Iris pigment epithelial cell (primary cell): ENCODE results near the gene SMAD7.

Experiments
- DNase-seq: peaks from one replicate; pipeline ENCODE4 v3.0.0-alpha.2; 2011; ENCODE audit warnings: low read depth

SMAD7 gene

DNA sequence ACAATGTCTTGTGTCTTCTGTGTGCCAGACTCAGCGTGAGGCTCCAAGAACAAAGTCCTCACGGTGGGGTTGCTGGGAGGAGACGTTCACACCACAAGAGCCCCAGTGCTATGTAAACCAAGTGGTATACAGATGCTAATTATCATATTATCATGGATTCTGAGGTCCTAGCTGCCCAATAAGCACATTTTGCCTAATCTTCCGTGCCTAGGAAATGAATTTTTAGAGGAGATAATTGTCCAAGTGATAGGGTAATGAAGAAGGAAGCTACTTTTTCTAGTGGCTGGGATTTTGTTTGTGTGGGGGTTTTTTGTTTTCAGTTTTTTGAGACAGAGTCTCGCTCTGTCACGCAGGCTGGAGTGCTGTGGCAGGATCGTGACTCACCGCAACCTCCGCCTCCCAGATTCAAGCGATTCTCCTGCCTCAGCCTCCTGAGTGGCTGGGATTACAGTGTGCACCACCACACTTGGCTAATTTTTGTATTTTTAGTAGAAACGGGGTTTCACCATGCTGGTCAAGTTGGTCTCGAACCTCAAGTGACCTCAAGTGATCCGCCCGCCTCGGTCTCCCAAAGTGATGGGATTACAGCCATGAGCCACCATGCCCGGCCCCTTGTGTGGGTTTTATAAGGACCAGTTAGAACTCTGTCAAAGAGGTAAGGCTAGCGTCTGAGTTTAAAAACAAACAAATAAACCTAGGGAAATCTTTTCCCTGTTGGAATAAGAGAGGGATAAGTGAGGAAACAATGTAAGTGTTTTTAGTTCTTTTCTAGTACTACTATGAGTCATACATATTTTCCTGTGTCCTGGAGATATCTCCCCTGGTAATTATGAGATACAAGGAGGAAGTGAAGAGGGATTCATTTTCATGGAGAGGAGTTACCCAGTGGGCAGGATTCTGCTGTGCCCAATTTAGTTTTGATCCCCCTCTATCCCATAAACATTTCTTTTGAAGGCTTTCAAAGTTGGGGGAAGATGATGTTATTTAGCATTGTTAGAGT, 9.5 kb upstream of the SMAD7 start:
- no peak for DNase-seq

GRCh38 chr18:48959551-48959920, 8.8 kb upstream of the SMAD7 start:
- no peak for DNase-seq

GRCh38 chr18:48958951-48959350, 8.2 kb upstream of the SMAD7 start:
- no peak for DNase-seq

GRCh38 chr18:48957616-48958015, 6.9 kb upstream of the SMAD7 start:
- DNase-seq: no peak

DNA sequence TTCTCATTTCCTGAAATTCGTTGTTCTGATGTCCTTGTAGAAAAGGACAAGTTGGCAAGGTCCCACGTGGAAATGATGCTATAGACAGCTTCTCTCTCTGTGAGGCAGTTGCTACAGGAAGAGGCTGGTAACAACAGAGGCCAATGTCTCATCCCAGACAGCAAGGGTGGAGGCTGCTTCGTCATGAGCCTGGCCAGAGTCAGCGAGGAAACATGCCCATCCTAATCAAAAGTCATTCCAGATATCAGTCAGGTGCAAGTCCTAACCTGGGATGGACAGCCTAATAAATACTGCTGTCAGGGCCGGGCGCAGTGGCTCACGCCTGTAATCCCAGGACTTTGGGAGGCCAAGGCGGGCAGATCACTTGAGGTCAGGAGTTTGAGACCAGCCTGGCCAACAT, 6.4 kb upstream of the SMAD7 start:
- no peak for DNase-seq

- DNase-seq: peak; percentile 86
These were observed 5.6 kb upstream of the SMAD7 start for GRCh38 chr18:48956356-48956755.

GRCh38 chr18:48955830-48956261, 5.1 kb upstream of the SMAD7 start:
- peak; percentile 84 for DNase-seq

DNA sequence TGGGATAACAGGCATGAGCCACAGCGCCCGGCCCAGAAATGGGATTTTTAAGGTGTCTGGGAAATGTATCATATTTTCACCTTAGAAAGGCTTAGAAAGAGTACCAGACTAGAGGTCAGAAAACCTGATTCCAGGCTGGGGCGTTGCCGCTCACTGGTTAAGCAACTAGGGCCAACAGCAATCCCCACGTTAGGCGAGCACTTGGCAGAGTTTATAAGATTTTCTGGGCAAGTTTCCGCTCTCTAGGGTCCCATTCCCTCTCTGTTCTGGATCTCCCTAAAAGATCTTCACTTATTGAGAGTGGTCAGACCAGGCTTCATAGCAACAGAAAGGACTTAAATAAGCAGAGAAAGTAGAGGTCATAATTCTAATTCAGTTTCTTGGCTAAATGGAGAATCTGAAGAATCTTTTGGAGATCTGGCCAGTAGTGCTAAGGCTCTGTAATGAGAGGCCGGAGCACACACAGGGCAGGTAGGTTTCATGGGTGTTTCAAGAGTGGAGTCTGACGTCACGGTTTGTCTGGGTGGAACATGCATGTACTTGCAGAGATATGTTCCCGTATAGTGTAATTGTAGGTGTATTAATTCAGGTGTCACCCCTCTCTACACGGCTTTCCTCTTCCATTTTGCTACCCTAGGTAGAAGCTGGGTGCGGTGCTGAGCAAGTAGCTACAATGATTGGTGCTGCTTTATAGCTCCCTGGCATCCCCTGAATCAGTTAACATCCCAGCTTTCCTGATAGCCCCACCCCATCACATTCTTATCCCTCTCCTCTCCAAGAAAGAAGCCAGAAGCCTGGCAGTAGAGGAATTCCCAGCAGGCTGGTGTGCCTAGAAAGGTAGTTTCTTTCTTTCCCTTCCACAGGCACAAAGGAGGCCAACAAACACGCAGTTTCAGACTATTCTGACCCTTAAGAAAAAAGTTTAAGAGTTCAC, 4.4 kb upstream of the SMAD7 start:
- DNase-seq: no peak

GRCh38 chr18:48953104-48953706, 2.4 kb upstream of the SMAD7 start:
- DNase-seq: no peak

DNA sequence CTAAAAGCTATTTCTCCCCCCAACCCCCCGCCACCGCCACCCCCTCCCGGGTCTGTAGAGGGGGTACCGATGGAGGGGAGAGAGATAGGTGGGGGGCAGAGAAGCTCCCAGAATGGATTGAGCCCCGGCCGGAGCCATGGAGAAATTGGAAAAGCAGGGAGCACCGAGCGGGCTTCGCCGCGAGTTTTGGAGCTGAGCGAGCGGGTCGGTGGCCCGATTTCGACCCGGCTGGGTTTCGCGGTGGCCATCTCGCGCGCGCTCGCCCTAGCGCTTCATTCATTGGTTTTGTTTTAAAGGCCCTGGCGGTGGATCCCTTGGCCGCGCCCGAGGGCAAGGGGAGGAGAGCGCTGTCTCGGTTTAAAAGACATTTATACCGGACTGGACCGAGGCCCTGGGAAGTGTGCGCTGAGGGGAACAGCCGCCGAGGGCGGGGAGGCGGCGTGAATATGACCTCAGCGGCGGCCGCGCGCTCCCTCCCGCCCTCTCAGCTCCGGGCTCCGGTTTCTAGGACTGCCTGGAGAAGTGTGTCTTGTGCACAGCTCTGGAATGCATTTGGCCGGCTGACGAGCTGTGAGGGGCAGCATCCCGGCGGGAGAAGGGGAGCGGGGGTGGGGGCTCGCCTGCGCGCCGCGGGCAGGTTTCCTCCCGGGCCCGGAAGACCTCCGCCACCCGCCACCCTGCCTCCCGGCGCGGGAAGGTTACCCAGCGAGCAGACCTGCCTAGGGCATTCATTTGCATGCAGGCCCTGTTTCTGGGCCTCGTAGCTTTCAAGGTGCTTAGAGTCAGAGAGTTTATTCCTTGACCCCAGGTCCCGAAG, 1.7 kb upstream of the SMAD7 start:
- peak; percentile 87 for DNase-seq

DNA sequence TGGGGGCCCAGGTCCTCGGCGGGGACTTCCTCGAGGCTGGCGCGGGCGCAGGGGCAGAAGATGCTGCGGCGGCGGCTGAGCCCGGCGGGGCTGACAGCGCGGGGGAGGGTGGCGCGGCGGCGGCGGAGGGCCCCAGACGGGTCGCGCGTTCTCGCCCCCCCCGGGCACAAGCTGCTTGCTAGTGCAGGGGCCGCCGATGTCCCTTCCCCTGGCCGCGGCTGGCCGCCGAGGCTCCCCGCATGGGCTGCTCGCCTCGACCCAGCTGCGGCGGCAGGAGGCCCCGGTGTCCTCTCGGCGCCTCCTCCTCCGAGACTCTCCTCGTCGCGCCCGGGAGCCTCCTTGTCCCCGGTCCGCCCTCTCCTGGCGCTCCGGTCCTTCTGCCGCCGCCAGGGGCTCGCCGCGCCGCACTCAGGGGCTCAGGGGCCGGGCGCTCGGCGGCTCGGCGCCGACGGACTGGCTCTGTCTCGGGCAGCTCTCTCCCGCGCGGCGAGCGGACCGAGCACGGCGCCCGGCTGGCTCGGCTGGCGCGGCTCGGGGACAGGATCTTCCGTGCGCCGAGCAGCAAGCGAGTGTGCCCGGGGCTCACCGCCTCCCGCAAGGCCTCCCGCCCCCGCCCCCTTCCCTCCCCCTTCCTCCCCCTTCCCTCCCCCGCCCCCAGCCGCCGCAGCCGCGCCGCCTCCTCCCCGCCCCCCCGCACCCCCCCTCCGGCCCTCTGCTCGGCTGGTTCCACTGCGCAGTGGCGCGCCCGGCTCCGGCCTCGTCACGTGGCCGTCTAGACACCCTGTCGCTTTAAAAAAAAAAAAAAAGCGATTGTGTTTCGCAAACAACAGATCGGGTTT, 902 bp upstream of the SMAD7 start:
- peak; percentile 88 for DNase-seq

- DNase-seq: peak; percentile 78
These were observed 894 bp downstream of the SMAD7 start for GRCh38 chr18:48949606-48950535.

DNA sequence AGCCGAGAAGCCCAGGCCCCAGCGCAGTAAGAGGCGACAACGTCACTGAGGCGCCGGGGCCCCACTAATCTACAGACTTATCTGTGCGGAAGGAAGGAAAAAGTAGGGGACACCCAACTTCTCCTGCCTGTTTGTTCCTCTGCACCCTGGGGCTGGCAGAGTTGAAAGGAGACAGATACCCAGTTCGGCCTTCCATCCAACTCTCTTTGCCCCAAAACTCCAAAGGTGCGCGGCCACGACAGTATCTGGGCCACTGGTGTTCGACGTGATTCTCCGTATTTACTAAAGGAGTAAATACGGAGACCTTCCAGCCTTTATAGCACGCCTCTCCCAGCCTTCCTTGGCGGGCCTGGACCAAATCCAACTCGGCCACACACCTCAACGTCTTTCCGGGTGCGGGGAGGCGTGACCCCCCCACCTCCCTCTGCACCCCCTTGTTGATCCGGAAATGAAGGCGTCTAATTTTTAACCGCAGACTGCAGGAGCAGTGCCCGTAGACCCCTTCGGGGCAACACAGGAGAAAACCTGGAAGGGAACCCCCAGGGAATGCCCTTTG, 1.6 kb downstream of the SMAD7 start:
- peak; percentile 39 for DNase-seq

- peak; percentile 91 for DNase-seq
These were observed 2.4 kb downstream of the SMAD7 start for GRCh38 chr18:48948112-48949049.

GRCh38 chr18:48947560-48947959, 3.2 kb downstream of the SMAD7 start:
- peak; percentile 32 for DNase-seq

DNA sequence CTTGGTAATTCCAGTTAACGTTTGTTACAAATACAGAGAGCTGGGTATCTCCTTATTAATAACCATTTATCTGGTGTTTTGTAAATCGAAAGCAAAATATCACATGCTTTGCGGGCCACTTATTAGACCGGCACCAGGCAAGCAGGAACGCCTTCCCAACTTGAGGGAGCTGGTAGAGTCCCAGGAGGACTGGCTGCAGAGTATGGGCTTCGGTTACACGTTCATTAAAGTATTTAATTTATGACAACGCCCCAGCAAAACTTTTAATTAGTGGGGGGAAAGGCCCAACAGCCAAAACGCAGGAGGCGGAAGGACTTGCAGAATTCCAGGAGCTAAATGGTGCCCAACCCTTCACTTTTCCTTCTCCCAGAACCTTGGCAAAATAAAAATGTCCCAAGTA, 3.7 kb downstream of the SMAD7 start:
- peak; percentile 37 for DNase-seq

DNA sequence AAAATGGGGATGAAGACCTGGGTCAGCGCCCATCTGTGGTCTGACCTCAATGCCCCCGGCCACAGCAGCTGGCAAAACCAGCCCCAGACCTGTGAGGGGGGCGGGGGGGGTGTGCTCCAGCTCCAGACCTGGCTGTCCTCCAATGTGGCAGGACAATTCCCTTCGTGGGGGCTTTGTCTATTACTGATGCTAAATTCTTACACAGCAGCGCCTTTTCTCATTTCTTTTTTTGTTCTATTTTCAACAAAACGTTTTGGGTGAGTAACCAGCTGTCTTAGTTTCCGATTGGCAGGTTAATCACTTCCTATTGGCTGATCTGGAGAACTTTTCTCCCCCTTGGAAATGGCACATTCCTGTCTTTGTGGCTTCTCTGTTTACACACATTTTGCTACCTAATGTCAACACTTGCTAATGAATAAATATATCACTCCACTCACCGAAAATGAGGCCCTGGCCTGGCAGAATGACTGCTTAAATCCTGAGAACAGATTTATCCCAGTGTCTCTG, 4.4 kb downstream of the SMAD7 start:
- peak; percentile 80 for DNase-seq

GRCh38 chr18:48945953-48946217, 4.9 kb downstream of the SMAD7 start:
- DNase-seq: no peak
